Stimulated activated naive CD4-positive, alpha-beta T cell treated with Interleukin-2 at 50 U/mL for 16 hours (primary cell): ENCODE measurements around the gene CACNG1.
"Not testable (repeated sequence)": the region's sequence is repeated elsewhere in the genome, so short reads cannot be mapped to it uniquely, and the experiment has no call there.

ENCODE experiments used
- DNase-seq: peaks from one replicate; lab custom pipeline; 2025; lab: John Stamatoyannopoulos, UW

The CACNG1 gene

GRCh38 chr17:67080804-67081203 is 36.5 kb downstream of the CACNG1 start:
- DNase-seq: no peak

GRCh38 chr17:67082107-67082506 is 37.8 kb downstream of the CACNG1 start:
- DNase-seq: no peak

- no peak for DNase-seq
These were observed 41.1 kb downstream of the CACNG1 start for GRCh38 chr17:67085406-67085805.

GRCh38 chr17:67088639-67089038 is 44.3 kb downstream of the CACNG1 start:
- DNase-seq: no peak

GRCh38 chr17:67090341-67090740 is 46.0 kb downstream of the CACNG1 start:
- no peak for DNase-seq

GRCh38 chr17:67092291-67092690 is 47.9 kb downstream of the CACNG1 start:
- no peak for DNase-seq

GRCh38 chr17:67092710-67093109 is 48.4 kb downstream of the CACNG1 start:
- DNase-seq: not testable (repeated sequence)

- no peak for DNase-seq
These were observed 49.0 kb downstream of the CACNG1 start for GRCh38 chr17:67093348-67093747.

GRCh38 chr17:67095291-67095690 is 50.9 kb downstream of the CACNG1 start:
- DNase-seq: not testable (repeated sequence)

GRCh38 chr17:67095803-67096202 is 51.4 kb downstream of the CACNG1 start:
- DNase-seq: no peak

GRCh38 chr17:67096609-67097008 is 52.3 kb downstream of the CACNG1 start:
- no peak for DNase-seq

- DNase-seq: no peak
These were observed 53.7 kb downstream of the CACNG1 start for GRCh38 chr17:67098006-67098405.

GRCh38 chr17:67104641-67105040 is 60.3 kb downstream of the CACNG1 start:
- DNase-seq: not testable (repeated sequence)

- DNase-seq: no peak
These were observed 60.9 kb downstream of the CACNG1 start for GRCh38 chr17:67105213-67105612.
